Neural progenitor cell (in vitro differentiated cells): ENCODE data around the gene CDK5. TPM values are rescaled to one million over a fixed set of nuclear protein-coding genes. Genes with fewer than 3 reads are reported as not detected.

Experiments used
- DNase-seq: peaks from one replicate; pipeline ENCODE4 v3.0.0-alpha.2; 2016; ENCODE audit warnings: low spot score
- H2AFZ ChIP-seq: fragments of 200-600 bp; sonication (generic); replicated peaks from 2 replicates; pipeline ENCODE4 v1.6.1; 2016; ENCODE audit warnings: antibody characterized with exemption
- H3F3A ChIP-seq: fragments of 200-600 bp; sonication (generic); 2 replicates; pipeline ENCODE4 v1.6.1; 2016; ENCODE audit warnings: antibody characterized with exemption, low read depth
- H3K27ac ChIP-seq: fragments of 200-600 bp; sonication (generic); 2 replicates; pipeline ENCODE4 v1.5.1; 2016; ENCODE audit warnings: mild to moderate bottlenecking
- H3K27me3 ChIP-seq: fragments of 200-600 bp; sonication (generic); 2 replicates; pipeline ENCODE4 v1.6.1; 2016; ENCODE audit warnings: mild to moderate bottlenecking, moderate library complexity
- H3K36me3 ChIP-seq: fragments of 200-600 bp; sonication (generic); 2 replicates; pipeline ENCODE4 v1.5.1; 2016
- H3K4me1 ChIP-seq: fragments of 200-600 bp; sonication (generic); 2 replicates; pipeline ENCODE4 v1.6.1; 2016; ENCODE audit warnings: mixed run types
- H3K4me2 ChIP-seq: fragments of 200-600 bp; sonication (generic); 2 replicates; pipeline ENCODE4 v1.6.1; 2016
- H3K4me3 ChIP-seq: fragments of 200-600 bp; sonication (generic); 2 replicates; pipeline ENCODE4 v1.5.1; 2016
- H3K79me2 ChIP-seq: fragments of 200-600 bp; sonication (generic); 2 replicates; pipeline ENCODE4 v1.6.1; 2016; ENCODE audit warnings: low read depth
- H3K9ac ChIP-seq: fragments of 200-600 bp; sonication (generic); 2 replicates; pipeline ENCODE4 v1.6.1; 2016
- H3K9me3 ChIP-seq: fragments of 200-600 bp; sonication (generic); 2 replicates; pipeline ENCODE4 v1.5.1; 2016; ENCODE audit warnings: low read depth
- H4K20me1 ChIP-seq: fragments of 200-600 bp; sonication (generic); 2 replicates; pipeline ENCODE4 v1.6.1; 2016; ENCODE audit warnings: low read depth
- H3K27ac Mint-ChIP-seq: 3 replicates; pipeline ENCODE4 v1.8.0; 2021; ENCODE audit warnings: mixed read lengths
- H3K27me3 Mint-ChIP-seq: 2 replicates; pipeline ENCODE4 v1.8.0; 2022; ENCODE audit warnings: low read depth, mild to moderate bottlenecking, inconsistent platforms, moderate library complexity, mixed read lengths; ENCODE audit not compliant: insufficient read depth
- H3K36me3 Mint-ChIP-seq: 3 replicates; pipeline ENCODE4 v1.8.0; 2021; ENCODE audit warnings: mixed read lengths
- H3K4me1 Mint-ChIP-seq: 3 replicates; pipeline ENCODE4 v1.8.0; 2021; ENCODE audit warnings: mixed read lengths
- H3K4me3 Mint-ChIP-seq: 3 replicates; pipeline ENCODE4 v1.8.0; 2021; ENCODE audit warnings: mild to moderate bottlenecking, moderate library complexity, mixed read lengths
- H3K9me3 Mint-ChIP-seq: 3 replicates; pipeline ENCODE4 v1.8.0; 2020; ENCODE audit warnings: mixed read lengths
- EZH2 ChIP-seq: fragments of 200-600 bp; sonication (generic); IDR thresholded peaks from 2 replicates; pipeline ENCODE4 v1.6.1; 2017; ENCODE audit warnings: antibody characterized with exemption, mild to moderate bottlenecking, moderate library complexity
- EZH2phosphoT487 ChIP-seq: fragments of 200-600 bp; sonication (generic); IDR thresholded peaks from 2 replicates; pipeline ENCODE4 v1.6.1; 2017; ENCODE audit warnings: antibody characterized with exemption
- total RNA-seq: library from RNA; depleted of rRNA; stranded (reverse); fragments of >200 nt; gene quantifications from 2 replicates; pipeline ENCODE4 v1.2.3, GENCODE V29; 2015; ENCODE audit warnings: low replicate concordance
- TF ChIP-seq, protein P1 (sequence below): fragments of 200-600 bp; sonication (generic); IDR thresholded peaks from 2 replicates; pipeline ENCODE4 v1.5.1; 2017; ENCODE audit warnings: antibody characterized with exemption, mild to moderate bottlenecking

Gene CDK5
- total RNA-seq, 1 donor from 2014 or later, result 8.1 TPM

DNA sequence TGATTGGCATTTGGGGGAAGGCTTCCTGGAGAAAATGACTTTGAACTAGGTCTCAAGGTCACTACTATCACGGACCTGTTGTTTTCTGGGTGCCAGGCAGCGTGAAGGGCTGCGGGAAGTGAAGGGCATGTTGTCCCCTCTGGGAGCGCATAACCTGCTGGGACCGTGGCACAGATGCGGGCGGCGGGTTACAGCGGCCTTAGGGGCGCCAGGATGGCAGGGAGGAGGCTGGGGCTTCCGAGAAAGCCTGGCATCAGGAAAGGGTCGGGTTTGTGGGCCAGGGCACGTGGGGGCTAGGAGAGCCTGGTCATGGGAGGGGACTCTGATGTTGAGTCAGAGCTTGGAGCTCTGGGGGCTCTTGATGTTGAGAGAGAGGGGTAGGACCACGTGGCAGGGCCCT is 7.8 kb upstream of the CDK5 start:
- Mint-ChIP-seq H3K9me3 (no peaks in the 10 kb centered on the region), H3K36me3 (peaks cover 8% of the 10 kb centered on the region), H3K4me3 (peak overlapping the region; percentile 57), H3K27me3 (peaks cover 8% of the 10 kb centered on the region), H3K27ac (no peak overlapping the region), H3K4me1 (peaks cover 17% of the 10 kb centered on the region)
- Histone ChIP-seq H4K20me1 (peaks cover 48% of the 10 kb centered on the region), H3F3A (peaks cover 27% of the 10 kb centered on the region), H2AFZ (no peak overlapping the region), H3K9me3 (no peaks in the 10 kb centered on the region), H3K27me3 (peaks cover 19% of the 10 kb centered on the region), H3K4me2 (no peak overlapping the region), H3K4me1 (peaks cover 24% of the 10 kb centered on the region), H3K4me3 (no peak overlapping the region), H3K36me3 (no peaks in the 10 kb centered on the region), H3K27ac (no peak overlapping the region), H3K9ac (no peak overlapping the region), H3K79me2 (peaks cover 5% of the 10 kb centered on the region)
- DNase-seq, result no peak
- TF ChIP-seq, protein P1, sequence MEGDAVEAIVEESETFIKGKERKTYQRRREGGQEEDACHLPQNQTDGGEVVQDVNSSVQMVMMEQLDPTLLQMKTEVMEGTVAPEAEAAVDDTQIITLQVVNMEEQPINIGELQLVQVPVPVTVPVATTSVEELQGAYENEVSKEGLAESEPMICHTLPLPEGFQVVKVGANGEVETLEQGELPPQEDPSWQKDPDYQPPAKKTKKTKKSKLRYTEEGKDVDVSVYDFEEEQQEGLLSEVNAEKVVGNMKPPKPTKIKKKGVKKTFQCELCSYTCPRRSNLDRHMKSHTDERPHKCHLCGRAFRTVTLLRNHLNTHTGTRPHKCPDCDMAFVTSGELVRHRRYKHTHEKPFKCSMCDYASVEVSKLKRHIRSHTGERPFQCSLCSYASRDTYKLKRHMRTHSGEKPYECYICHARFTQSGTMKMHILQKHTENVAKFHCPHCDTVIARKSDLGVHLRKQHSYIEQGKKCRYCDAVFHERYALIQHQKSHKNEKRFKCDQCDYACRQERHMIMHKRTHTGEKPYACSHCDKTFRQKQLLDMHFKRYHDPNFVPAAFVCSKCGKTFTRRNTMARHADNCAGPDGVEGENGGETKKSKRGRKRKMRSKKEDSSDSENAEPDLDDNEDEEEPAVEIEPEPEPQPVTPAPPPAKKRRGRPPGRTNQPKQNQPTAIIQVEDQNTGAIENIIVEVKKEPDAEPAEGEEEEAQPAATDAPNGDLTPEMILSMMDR, result no peak
- TF ChIP-seq EZH2 (no peak), EZH2phosphoT487 (no peak)

DNA sequence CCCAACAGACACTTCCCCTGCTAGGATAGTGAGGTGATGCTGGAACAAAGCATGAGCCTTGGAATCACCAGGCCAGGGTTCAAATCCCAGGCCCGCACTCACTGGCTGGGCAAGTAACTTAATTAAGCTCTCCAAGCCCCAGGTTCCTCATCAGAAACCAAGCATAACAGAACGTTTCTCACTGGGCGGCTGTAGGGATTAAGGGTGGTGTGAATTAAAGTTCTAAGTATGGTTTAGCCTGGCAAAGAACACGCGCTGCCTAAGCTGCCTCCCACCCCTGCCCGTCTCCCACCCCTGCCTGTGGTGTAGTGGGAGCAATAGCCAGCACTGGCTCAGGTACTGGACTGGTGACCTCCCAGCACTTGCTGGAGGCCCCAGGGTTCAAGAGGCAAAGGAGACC is 7.3 kb upstream of the CDK5 start:
- H3K9me3 Mint-ChIP-seq, result no peaks in the 10 kb centered on the region
- Histone ChIP-seq H2AFZ (no peak overlapping the region), H3K27me3 (peaks cover 19% of the 10 kb centered on the region), H3K36me3 (no peaks in the 10 kb centered on the region), H4K20me1 (peaks cover 51% of the 10 kb centered on the region), H3F3A (peaks cover 33% of the 10 kb centered on the region), H3K4me1 (peaks cover 27% of the 10 kb centered on the region), H3K9ac (no peak overlapping the region), H3K79me2 (peaks cover 7% of the 10 kb centered on the region), H3K27ac (no peak overlapping the region), H3K9me3 (no peaks in the 10 kb centered on the region), H3K4me3 (no peak overlapping the region), H3K4me2 (no peak overlapping the region)
- no peak overlapping the region for H3K4me3 Mint-ChIP-seq
- no peak for DNase-seq
- peaks cover 9% of the 10 kb centered on the region for H3K27me3 Mint-ChIP-seq
- peaks cover 8% of the 10 kb centered on the region for H3K36me3 Mint-ChIP-seq
- peaks cover 22% of the 10 kb centered on the region for H3K4me1 Mint-ChIP-seq
- TF ChIP-seq EZH2, result no peak
- TF ChIP-seq, protein P1, result no peak
- no peak for TF ChIP-seq EZH2phosphoT487
- no peak overlapping the region for H3K27ac Mint-ChIP-seq

DNA sequence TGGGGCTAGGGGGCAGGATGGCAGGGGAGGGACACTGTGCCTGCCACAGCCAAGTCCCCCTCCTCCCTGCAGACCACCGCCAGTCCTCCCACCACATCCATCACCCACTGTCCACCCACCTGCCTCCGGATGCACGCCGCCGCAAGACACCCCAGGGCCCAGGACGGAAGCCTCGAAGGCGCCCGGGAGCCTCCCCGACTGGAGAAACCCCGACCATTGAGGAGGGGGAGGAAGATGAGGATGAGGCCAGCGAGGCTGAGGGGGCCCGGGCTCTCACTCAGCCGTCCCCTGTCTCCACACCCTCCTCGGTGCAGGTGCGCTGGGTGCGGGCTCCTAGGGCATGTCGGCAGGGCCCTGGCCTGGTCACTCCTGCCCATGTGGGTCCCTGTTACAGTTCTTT is 6.8 kb upstream of the CDK5 start:
- Histone ChIP-seq H3K27me3 (peaks cover 19% of the 10 kb centered on the region), H3K4me1 (peaks cover 27% of the 10 kb centered on the region), H3K4me2 (no peak overlapping the region), H3K36me3 (no peaks in the 10 kb centered on the region), H3F3A (peaks cover 35% of the 10 kb centered on the region), H4K20me1 (peaks cover 51% of the 10 kb centered on the region), H3K9ac (no peak overlapping the region), H3K79me2 (peaks cover 7% of the 10 kb centered on the region), H2AFZ (no peak overlapping the region), H3K27ac (no peak overlapping the region), H3K4me3 (no peak overlapping the region), H3K9me3 (no peaks in the 10 kb centered on the region)
- no peaks in the 10 kb centered on the region for H3K9me3 Mint-ChIP-seq
- no peak overlapping the region for H3K27ac Mint-ChIP-seq
- peaks cover 9% of the 10 kb centered on the region for H3K27me3 Mint-ChIP-seq
- H3K36me3 Mint-ChIP-seq, result peaks cover 8% of the 10 kb centered on the region
- no peak overlapping the region for H3K4me3 Mint-ChIP-seq
- no peak for DNase-seq
- H3K4me1 Mint-ChIP-seq, result peaks cover 22% of the 10 kb centered on the region
- TF ChIP-seq, protein P1, result no peak
- TF ChIP-seq EZH2 (no peak), EZH2phosphoT487 (no peak)
